Caco-2 (cell line): ENCODE data around the gene DCDC1. TPM values are rescaled to one million over a fixed set of nuclear protein-coding genes. Genes with fewer than 3 reads are reported as not detected.

Experiments
- BruUV-seq: library from RNA; stranded (reverse); fragments of 400-500 nt; replicated peaks from 2 replicates; lab custom pipeline; 2021; lab: Mats Ljungman, UMichigan
- CTCF ChIA-PET: fragments of 300-600 bp; sonication (Branson Sonifier 250); formaldehyde crosslinking; loops from one replicate; lab custom pipeline; 2022; ENCODE audit warnings: antibody characterized with exemption; lab: Charles Lee
- POLR2A ChIA-PET: fragments of 300-600 bp; sonication (Branson Sonifier 250); formaldehyde crosslinking; loops from one replicate; lab custom pipeline; 2022; ENCODE audit warnings: antibody characterized with exemption; lab: Charles Lee
- DNase-seq, 2 experiments: peaks; one replicate each; pipeline versions ENCODE4 v3.0.0 to v3.0.0-alpha.2; 2020 to 2022
- H3K27me3 ChIP-seq: replicated peaks from 2 replicates; pipeline ENCODE4 v1.6.0; 2011; ENCODE audit warnings: low read length; ENCODE audit not compliant: control insufficient read depth, insufficient read depth
- H3K36me3 ChIP-seq: 2 replicates; pipeline ENCODE4 v1.5.1; 2011; ENCODE audit warnings: low read length; ENCODE audit not compliant: control insufficient read depth, insufficient read depth
- H3K4me1 ChIP-seq: fragments of 250-450 bp; sonication (Bioruptor Pico); 2 replicates; pipeline ENCODE4 v1.5.1; 2020; ENCODE audit warnings: mild to moderate bottlenecking
- H3K4me3 ChIP-seq: 2 replicates; pipeline ENCODE4 v1.5.1; 2011; ENCODE audit warnings: low read depth, mild to moderate bottlenecking, control low read depth, low read length
- H3K9me3 ChIP-seq: fragments of 250-450 bp; sonication (Bioruptor Pico); 2 replicates; pipeline ENCODE4 v1.5.1; 2020; ENCODE audit warnings: mild to moderate bottlenecking, moderate library complexity
- H3K27ac Mint-ChIP-seq: one replicate; pipeline ENCODE4 v1.8.0; 2022; ENCODE audit warnings: mixed read lengths; ENCODE audit not compliant: unreplicated experiment
- H3K27me3 Mint-ChIP-seq: one replicate; pipeline ENCODE4 v1.8.0; 2022; ENCODE audit warnings: mixed read lengths; ENCODE audit not compliant: insufficient read depth, unreplicated experiment
- H3K36me3 Mint-ChIP-seq: one replicate; pipeline ENCODE4 v1.8.0; 2022; ENCODE audit warnings: mild to moderate bottlenecking, mixed read lengths; ENCODE audit not compliant: insufficient read depth, unreplicated experiment
- H3K4me1 Mint-ChIP-seq: one replicate; pipeline ENCODE4 v1.8.0; 2022; ENCODE audit warnings: low read depth, mixed read lengths; ENCODE audit not compliant: unreplicated experiment
- H3K4me3 Mint-ChIP-seq: one replicate; pipeline ENCODE4 v1.8.0; 2022; ENCODE audit warnings: mild to moderate bottlenecking, moderate library complexity, mixed read lengths; ENCODE audit not compliant: unreplicated experiment
- H3K9me3 Mint-ChIP-seq: one replicate; pipeline ENCODE4 v1.8.0; 2022; ENCODE audit warnings: mixed read lengths; ENCODE audit not compliant: unreplicated experiment
- CTCF ChIP-seq, 2 experiments: fragments of 200-600 bp in 1 of 2; IDR thresholded peaks; 1 replicate in 1 of 2; 2 replicates in 1 of 2; pipeline versions ENCODE4 v1.5.1 to v1.8.0; 2011 to 2022; ENCODE audit warnings: antibody characterized with exemption in 1 of 2, control low read depth in 1 of 2, inconsistent platforms in 1 of 2, low read depth in 1 of 2, low read length in 1 of 2, mild to moderate bottlenecking in 1 of 2, moderate library complexity in 1 of 2; ENCODE audit not compliant: insufficient read depth in 1 of 2, severe bottlenecking in 1 of 2, unreplicated experiment in 1 of 2
- intact Hi-C: fragments of 100-400 bp; cut with micrococcal nuclease; formaldehyde crosslinking; loops from one replicate; pipeline ENCODE4 v1.10.0; 2022; ENCODE audit not compliant: unreplicated experiment
- total RNA-seq: library from RNA; stranded (reverse); gene quantifications from 2 replicates; pipeline ENCODE4 v1.2.3, GENCODE V29; 2022

DCDC1 gene
- total RNA-seq, 1 experiment from 2014 or later: not detected

GRCh38 chr11:31141789-31142188 is 227.8 kb downstream of the DCDC1 start:
- Histone ChIP-seq H3K27me3 (no peaks in the 10 kb centered on the region), H3K4me3 (no peak overlapping the region), H3K4me1 (no peaks in the 10 kb centered on the region), H3K36me3 (no peaks in the 10 kb centered on the region), H3K9me3 (no peaks in the 10 kb centered on the region)
- Mint-ChIP-seq H3K27ac (no peak overlapping the region), H3K9me3 (no peaks in the 10 kb centered on the region), H3K36me3 (no peaks in the 10 kb centered on the region), H3K4me3 (no peak overlapping the region), H3K4me1 (no peaks in the 10 kb centered on the region), H3K27me3 (peaks cover 9% of the 10 kb centered on the region)
- no TSS peak for BruUV-seq
- CTCF ChIA-PET: interaction anchor here (1.9 kb wide), 1 partner anchor 35 kb away, joined by 4 read pairs; no protein-coding TSS in a partner anchor
- no peak for DNase-seq
- POLR2A ChIA-PET: no interaction called here
- TF ChIP-seq CTCF (IDR thresholded peaks at IDR 0.05; ENCODE audit: insufficient read depth in 1 of 2, low read depth in 1 of 2, low read length in 1 of 2, severe bottlenecking in 1 of 2, unreplicated experiment in 1 of 2): no peak
- intact Hi-C loops: no loop called here

- no peaks in the 10 kb centered on the region for H3K9me3 Mint-ChIP-seq
- Histone ChIP-seq H3K4me3 (no peak overlapping the region), H3K27me3 (no peaks in the 10 kb centered on the region), H3K9me3 (no peaks in the 10 kb centered on the region), H3K4me1 (no peaks in the 10 kb centered on the region), H3K36me3 (no peaks in the 10 kb centered on the region)
- ChIA-PET CTCF (no interaction called here), POLR2A (no interaction called here)
- intact Hi-C loops: no loop called here
- H3K4me3 Mint-ChIP-seq: no peak overlapping the region
- H3K4me1 Mint-ChIP-seq: no peaks in the 10 kb centered on the region
- no peak for DNase-seq
- TF ChIP-seq CTCF (IDR thresholded peaks at IDR 0.05; ENCODE audit: insufficient read depth in 1 of 2, low read depth in 1 of 2, low read length in 1 of 2, severe bottlenecking in 1 of 2, unreplicated experiment in 1 of 2): no peak
- H3K36me3 Mint-ChIP-seq: no peaks in the 10 kb centered on the region
- BruUV-seq: no TSS peak
- no peak overlapping the region for H3K27ac Mint-ChIP-seq
- peaks cover 9% of the 10 kb centered on the region for H3K27me3 Mint-ChIP-seq
These were observed 230.1 kb downstream of the DCDC1 start for GRCh38 chr11:31139479-31139878.

DNA sequence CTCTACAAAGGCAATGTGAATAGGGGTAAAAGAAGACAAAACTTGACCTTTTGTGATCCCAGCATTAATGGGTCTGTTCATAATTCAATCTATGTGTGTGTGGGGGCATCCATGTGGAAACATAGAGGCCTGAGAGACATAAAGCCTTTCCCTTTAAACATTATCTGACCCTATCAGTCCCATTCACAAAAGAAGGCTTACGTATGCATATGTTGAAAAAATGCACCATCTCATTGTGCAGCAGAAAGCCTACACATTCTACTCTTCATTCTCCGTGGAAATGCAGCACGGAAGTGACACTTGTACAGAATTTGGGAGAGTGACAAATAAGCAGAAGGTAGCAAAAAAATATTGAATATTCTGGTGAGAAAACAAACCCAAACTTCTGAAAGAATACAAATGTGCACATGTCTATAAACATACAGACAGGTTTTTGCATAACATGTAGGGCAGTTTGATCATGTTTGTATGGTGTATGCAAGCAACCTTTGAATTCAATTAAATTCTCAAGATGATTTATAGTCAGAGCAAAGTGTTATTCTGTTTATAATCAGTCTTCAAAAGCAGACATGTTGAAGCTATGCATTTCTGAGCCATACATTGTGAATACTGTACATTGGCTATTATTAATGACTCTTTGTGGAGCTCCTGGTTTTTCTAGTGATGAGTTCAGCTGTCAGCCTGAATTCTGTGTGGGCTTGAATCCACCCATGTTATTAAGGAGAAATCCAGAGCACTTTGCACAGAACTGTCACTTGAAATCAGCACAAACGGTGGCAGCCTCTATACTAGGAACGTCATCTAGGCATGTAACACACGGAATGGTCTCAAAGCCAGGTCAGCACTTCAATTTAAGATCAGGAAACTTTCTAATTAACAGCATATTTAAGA is 236.8 kb downstream of the DCDC1 start:
- Histone ChIP-seq H3K27me3 (no peaks in the 10 kb centered on the region), H3K9me3 (no peaks in the 10 kb centered on the region), H3K4me3 (no peak overlapping the region), H3K4me1 (no peaks in the 10 kb centered on the region), H3K36me3 (no peaks in the 10 kb centered on the region)
- peaks cover 6% of the 10 kb centered on the region for H3K27me3 Mint-ChIP-seq
- ChIA-PET CTCF (no interaction called here), POLR2A (no interaction called here)
- H3K9me3 Mint-ChIP-seq: no peaks in the 10 kb centered on the region
- H3K36me3 Mint-ChIP-seq: no peaks in the 10 kb centered on the region
- no peaks in the 10 kb centered on the region for H3K4me1 Mint-ChIP-seq
- intact Hi-C loops: no loop called here
- no peak overlapping the region for H3K4me3 Mint-ChIP-seq
- no peak for DNase-seq
- BruUV-seq: no TSS peak
- no peak overlapping the region for H3K27ac Mint-ChIP-seq
- TF ChIP-seq CTCF (IDR thresholded peaks at IDR 0.05; ENCODE audit: insufficient read depth in 1 of 2, low read depth in 1 of 2, low read length in 1 of 2, severe bottlenecking in 1 of 2, unreplicated experiment in 1 of 2): no peak
